GM21423 (cell line): ENCODE data around the gene RTP1.
"Not testable (repeated sequence)": the region's sequence is repeated elsewhere in the genome, so short reads cannot be mapped to it uniquely, and the experiment has no call there.

Experiments
- ATAC-seq: cut with Tn5 transposase; IDR thresholded peaks from one replicate; pipeline ENCODE4 v1.9.1; 2021; ENCODE audit warnings: mild to moderate bottlenecking, moderate library complexity; ENCODE audit not compliant: unreplicated experiment

The RTP1 gene

GRCh38 chr3:187237741-187238140 lies 40.5 kb downstream of the RTP1 start:
- no peak for ATAC-seq

- ATAC-seq: no peak
These were observed 41.0 kb downstream of the RTP1 start for GRCh38 chr3:187238239-187238638.

DNA sequence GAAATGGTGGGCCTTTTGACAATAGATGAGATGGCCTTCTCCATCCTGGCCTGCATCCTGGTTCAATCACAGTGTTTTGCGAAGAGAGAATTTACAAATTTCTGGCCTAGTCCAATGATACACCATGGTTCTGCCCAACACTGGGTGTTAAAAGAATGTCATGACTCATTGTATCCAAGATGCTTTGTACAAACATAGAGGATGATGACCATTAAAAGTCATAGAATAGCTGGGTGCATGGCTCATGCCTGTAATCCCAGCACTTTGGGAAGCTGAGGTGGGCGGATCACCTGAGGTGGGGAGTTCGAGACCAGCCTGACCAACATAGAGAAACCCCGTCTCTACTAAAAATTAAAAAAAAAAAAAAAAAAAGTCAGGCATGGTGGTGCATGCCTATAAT lies 41.5 kb downstream of the RTP1 start:
- not testable (repeated sequence) for ATAC-seq

DNA sequence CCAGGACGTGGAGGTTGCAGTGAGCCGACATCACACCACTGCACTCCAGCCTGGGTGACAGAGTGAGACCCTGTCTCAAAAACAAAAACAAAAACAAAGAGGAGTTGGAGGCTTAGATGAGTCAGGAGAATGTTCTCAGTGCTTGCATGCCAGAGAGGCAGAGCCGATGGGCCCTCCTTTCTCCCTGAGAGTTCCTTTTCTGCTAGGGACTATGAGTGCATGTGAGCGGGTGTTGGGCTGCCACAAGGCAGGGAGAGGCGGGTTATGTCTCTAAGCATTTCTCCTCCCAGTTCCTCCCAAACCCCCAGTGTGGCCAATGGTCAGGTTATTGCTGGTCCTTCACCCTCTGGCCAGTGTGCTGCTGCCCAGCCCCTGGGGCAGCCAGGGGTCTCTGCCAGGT lies 45.1 kb downstream of the RTP1 start:
- no peak for ATAC-seq

- no peak for ATAC-seq
These were observed 45.6 kb downstream of the RTP1 start for GRCh38 chr3:187242900-187243299.

GRCh38 chr3:187243933-187244524 lies 46.7 kb downstream of the RTP1 start:
- no peak for ATAC-seq

GRCh38 chr3:187247398-187247797 lies 50.1 kb downstream of the RTP1 start:
- ATAC-seq: no peak
